HG02588 (cell line): ENCODE data around the gene ANKRD2.

Experiments
- ATAC-seq: cut with Tn5 transposase; IDR thresholded peaks from one replicate; pipeline ENCODE4 v1.9.1; 2021; ENCODE audit warnings: mild to moderate bottlenecking, moderate library complexity; ENCODE audit not compliant: unreplicated experiment

ANKRD2 gene

GRCh38 chr10:97590748-97591495 is 18.3 kb downstream of the ANKRD2 start:
- no peak for ATAC-seq

GRCh38 chr10:97593421-97593820 is 20.8 kb downstream of the ANKRD2 start:
- no peak for ATAC-seq

DNA sequence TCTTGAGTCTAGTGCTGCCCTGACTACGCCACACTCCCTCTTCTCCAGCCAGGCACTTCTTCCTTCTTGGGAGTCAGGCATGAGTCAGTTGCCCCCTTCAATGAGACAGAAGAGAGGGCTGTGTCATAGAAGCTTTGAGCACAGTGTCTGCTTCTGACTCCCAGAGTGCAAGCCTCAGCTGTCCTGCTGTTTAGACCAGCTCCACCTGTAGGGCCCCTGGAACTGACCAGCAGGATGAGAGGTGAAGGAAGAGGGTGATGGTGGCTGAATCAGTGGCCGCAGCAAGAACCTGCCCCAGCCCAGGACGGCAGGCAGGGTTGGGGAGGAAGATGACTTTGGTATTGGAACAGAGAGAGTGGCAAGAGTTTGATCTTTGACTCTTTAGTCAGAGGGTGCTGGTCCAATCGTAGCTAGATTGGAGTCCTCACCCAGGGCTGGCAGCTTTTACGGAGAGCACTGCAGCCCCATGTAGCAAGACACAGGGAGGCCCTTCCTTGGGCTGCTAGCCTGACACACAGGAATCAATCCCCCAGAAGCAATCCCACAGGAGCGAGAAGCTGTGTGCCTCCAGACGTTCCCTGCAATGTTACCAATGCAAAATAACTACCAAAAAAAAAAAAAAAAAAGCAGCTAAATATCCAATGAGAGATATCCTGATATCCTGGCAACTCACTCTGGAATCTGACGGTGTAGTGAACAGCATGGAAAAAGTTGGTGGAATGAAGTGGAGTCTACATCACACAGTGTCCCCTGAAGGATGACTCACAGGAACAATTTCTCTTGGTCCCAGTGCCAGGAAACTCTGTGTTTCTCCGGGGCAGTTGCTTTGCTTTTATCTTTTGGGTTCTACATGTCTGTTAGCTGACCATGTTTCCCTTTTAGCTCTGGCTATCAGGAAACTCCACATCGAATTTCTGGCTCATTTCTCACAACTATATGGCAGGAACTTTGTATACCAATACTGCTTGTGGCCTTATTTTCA is 23.8 kb downstream of the ANKRD2 start:
- ATAC-seq, result no peak

DNA sequence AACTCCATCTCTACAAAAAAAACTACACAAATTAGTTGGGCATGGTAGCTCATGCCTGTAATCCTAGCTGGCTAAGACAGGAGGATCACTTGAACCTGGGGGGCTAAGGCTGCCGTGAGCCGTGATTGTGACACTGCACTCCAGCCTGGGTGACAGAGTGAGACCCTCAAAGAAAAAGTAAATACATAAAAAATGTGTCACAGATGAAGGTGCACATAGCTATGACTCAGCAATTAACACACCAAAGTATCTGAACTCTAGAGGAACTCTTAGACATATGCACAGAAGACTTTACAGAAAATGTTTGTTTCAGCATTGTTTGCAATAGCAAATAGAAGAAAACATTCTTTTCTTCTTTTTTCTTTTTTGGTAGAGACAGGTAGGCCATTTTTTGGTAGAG is 25.2 kb downstream of the ANKRD2 start:
- no peak for ATAC-seq

DNA sequence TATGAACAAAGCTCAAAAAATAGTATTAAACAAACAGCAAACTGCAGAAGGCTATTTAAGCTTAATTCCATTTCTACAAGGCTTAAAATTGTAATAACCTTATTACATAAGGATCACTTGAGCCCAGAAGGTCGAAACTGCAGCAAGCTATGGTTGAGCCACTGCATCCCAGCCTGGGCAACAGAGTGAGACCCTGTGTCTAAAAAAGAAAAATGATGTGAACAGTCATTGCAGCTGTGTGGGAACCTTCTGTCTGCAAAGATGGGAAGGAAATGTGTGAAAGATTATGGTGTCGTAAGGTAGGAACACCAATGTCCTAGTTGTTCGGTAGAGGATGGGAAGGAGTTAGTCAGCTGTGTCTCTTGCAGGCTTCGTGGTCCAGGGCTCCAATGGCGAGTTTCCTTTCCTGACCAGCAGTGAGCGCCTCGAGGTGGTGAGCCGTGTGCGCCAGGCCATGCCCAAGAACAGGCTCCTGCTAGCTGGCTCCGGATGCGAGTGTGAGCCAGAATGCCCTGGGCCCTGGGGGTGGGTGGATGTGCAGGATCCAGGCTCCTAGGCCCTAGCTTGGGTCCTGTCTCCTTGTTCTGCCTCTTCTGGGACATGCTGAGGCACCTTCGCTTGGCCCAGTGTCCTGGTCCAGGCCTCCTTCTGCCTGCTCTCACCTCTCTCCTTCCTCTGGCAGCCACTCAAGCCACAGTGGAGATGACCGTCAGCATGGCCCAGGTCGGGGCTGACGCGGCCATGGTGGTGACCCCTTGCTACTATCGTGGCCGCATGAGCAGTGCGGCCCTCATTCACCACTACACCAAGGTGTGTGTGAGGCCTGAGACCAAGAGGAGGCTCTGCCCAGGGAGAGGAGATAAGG is 26.1 kb downstream of the ANKRD2 start:
- ATAC-seq, result no peak

DNA sequence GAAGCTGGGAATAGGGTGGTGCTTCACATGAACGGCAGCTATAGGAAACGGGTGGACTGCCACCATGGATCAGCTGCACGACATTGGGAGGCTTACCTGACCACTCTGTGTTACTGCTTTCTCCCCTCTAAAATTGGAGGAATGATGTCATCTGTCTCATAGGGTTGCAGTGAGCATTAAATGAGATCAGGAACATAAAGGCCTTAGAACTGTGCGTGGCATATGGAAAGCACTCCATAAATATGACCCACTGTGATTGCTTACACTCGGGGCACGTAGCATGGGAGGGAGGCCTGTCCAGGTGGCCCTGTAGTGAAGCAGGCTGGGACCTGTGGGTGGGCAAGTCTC is 26.7 kb downstream of the ANKRD2 start:
- no peak for ATAC-seq

GRCh38 chr10:97600616-97601015 is 28.0 kb downstream of the ANKRD2 start:
- no peak for ATAC-seq

GRCh38 chr10:97601268-97602215 is 29.0 kb downstream of the ANKRD2 start:
- ATAC-seq, result no peak

DNA sequence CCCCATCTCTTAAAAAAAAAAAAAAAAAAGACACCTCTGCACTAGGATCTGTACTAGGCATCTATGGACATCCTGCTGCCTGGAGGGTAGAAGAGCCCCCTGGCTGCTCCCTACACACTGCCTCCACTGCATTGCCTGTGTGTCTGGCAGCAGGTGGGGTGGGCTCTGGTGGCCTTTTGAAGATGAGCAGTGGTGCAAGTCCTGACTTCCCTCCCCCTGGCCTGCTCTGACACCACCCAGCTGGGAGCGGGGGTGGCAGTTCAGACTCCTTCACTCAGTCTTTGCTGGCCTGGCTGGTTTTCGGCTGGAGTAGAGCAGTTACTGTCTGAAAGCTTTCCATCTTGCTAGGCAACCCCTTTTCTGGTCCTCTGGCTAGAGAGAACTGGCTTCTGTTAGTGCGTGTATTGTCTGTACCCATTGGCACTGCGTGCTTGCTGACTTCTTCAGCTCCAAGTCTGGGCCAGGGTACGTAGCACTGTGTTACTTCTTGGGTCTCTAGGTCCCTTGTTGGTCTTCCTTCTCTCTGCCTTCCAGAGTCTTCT is 34.6 kb downstream of the ANKRD2 start:
- no peak for ATAC-seq

- ATAC-seq, result no peak
Measured at GRCh38 chr10:97608991-97609561, 36.5 kb downstream of the ANKRD2 start.

- ATAC-seq, result no peak
Measured at GRCh38 chr10:97611473-97611872, 38.9 kb downstream of the ANKRD2 start.

DNA sequence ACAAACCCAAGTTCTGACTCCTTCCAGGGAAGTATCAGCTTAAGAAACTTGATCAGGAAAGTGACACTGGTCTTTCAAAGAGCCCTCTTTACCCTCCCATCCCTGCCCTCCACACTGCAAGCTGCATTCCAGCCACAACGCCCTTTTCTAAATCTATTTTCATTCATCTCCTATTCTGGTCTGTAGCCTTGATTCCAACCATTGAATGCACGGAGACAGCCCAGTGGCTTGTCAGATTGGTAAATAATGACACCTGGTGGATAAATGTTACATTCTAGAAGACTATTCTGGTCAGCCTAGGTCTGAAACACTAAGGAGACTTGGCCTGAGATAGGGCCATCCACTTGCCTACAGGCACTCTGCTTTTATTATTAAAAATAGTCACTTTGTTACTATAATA is 39.8 kb downstream of the ANKRD2 start:
- ATAC-seq, result no peak

DNA sequence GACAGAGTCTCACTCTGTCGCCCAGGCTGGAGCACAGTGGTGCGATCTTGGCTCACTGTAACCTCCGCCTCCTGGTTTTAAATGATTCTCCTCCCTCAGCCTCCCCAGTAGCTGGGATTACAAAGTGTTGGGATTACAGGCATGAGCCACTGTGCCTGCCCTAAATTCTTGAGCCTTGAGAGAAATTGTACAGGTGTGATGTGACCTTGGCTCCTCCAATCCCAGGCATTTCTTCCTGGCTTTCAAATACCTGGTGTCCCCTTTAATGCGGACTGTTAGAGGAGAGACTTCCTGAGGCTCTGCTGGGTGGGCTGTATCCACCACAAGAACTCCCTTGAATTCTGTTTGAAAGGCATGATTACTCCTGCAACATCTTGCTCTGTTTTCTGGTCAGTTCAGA is 45.7 kb downstream of the ANKRD2 start:
- no peak for ATAC-seq

DNA sequence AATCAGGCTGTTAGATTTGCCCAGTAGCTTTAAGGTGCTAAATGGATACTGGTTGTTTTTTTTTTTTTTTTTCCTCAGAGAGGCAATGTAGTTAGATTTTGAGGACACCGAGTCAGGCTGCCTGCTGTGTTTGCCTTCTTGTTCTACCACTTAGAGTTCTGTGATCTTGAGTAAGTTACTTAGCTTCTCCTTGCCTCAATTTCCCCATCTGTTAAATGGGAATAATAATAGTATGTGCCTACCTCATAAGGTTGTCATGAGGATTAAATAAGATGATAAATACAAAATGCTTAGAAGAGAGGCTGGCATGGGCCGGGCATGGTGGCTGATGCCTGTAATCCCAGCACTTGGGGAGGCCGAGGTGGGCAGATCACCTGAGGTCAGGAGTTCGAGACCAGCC is 46.2 kb downstream of the ANKRD2 start:
- no peak for ATAC-seq

DNA sequence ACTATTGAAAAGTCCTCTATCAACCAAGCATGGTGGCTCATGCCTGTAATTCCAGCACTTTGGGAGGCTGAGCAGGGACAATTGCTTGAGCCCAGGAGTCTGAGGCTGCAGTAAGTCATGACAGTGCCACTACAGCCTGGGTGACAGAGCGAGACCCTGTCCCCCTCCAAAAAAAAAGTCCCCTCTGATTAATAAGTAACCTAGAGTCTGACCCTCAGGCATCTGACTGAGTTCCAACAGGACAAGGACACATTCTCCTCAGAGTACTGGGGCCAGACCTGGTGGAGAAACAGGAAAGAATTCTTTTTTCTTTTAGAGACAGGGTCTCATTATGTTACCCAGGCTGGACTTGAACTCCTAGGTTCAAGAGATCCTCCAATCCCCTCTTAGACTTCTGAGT is 50.7 kb downstream of the ANKRD2 start:
- no peak for ATAC-seq

DNA sequence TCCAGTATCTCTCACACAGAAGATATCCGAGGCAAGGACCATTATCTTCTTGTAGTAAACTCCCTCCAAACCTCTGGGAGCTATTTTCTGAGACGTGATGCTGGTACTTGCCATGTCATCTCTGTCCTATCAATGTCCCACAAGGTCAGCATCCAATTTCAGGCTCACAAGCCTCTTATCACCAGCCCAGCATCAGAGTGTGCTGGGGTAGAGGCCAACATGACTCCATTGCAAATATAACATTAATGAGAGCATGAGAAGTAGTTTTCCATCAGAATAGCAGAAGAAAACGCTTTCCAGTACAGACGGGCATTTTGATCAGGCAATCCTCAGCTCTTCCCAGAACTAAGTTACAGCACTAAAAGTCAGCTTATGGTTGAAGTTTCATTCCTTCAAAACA is 55.2 kb downstream of the ANKRD2 start:
- ATAC-seq, result no peak

DNA sequence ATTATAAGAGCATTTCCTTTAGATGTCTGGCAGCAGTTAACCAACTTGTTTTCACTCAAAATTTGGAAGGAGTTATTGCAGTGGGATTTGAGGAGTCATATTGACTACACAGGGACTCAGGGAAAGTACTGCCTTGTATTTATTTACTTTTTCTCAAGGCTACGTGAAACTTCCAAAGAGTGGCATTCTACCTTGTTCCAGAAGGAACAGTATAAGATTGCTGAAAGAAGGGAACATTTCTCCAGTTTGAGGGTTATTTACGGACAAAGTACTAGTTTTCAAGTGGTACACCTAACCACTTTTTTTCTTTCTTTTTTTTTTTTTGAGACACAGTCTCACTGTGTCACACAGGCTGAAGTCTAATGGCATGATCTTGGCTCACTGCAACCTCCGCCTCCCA is 55.6 kb downstream of the ANKRD2 start:
- ATAC-seq, result no peak

DNA sequence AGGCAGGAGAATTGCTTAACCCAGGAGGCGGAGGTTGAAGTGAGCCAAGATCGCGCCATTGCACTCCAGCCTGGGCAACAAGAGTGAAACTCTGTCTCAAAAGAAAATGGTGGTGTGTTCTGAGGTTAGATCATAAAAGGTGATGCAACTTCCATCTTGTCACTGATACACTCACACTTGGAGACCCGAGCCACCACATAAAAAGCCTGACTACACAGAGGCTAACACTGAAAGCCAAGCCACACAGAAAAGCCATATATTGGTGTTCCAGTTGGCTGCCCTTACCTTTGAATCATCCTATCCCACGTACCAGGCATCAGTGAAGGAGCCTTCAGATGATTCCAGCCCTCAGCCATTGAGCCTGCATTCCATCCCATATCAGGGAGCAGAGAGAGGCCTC is 56.7 kb downstream of the ANKRD2 start:
- ATAC-seq, result no peak

- no peak for ATAC-seq
Measured at GRCh38 chr10:97631098-97631497, 58.5 kb downstream of the ANKRD2 start.
